BLaER1 (cell line): ENCODE results near the gene DDX1.
"Not testable (repeated sequence)": the region's sequence is repeated elsewhere in the genome, so short reads cannot be mapped to it uniquely, and the experiment has no call there.

Source experiments
- H3K27ac ChIP-seq: shearing (Covaris generic); formaldehyde crosslinking; 2 replicates; pipeline ENCODE4 v1.8.1; 2022
- H3K27me3 ChIP-seq: shearing (Covaris generic); formaldehyde crosslinking; 2 replicates; pipeline ENCODE4 v1.8.1; 2022
- H3K36me3 ChIP-seq: shearing (Covaris generic); formaldehyde crosslinking; 2 replicates; pipeline ENCODE4 v1.8.1; 2022
- H3K4me1 ChIP-seq: shearing (Covaris generic); formaldehyde crosslinking; 2 replicates; pipeline ENCODE4 v1.8.1; 2022
- H3K4me2 ChIP-seq: shearing (Covaris generic); formaldehyde crosslinking; 2 replicates; pipeline ENCODE4 v1.8.1; 2022
- H3K4me3 ChIP-seq: shearing (Covaris generic); formaldehyde crosslinking; 2 replicates; pipeline ENCODE4 v1.8.1; 2022
- H3K9ac ChIP-seq: shearing (Covaris generic); formaldehyde crosslinking; 2 replicates; pipeline ENCODE4 v1.8.1; 2022
- H3K9me3 ChIP-seq: shearing (Covaris generic); formaldehyde crosslinking; 2 replicates; pipeline ENCODE4 v1.8.1; 2022
- H4K20me1 ChIP-seq: shearing (Covaris generic); formaldehyde crosslinking; 2 replicates; pipeline ENCODE4 v1.8.1; 2022
- Cebpa-rat ChIP-seq: shearing (Covaris generic); IDR thresholded peaks from 2 replicates; pipeline ENCODE4 v1.8.1; 2022

DDX1 gene

DNA sequence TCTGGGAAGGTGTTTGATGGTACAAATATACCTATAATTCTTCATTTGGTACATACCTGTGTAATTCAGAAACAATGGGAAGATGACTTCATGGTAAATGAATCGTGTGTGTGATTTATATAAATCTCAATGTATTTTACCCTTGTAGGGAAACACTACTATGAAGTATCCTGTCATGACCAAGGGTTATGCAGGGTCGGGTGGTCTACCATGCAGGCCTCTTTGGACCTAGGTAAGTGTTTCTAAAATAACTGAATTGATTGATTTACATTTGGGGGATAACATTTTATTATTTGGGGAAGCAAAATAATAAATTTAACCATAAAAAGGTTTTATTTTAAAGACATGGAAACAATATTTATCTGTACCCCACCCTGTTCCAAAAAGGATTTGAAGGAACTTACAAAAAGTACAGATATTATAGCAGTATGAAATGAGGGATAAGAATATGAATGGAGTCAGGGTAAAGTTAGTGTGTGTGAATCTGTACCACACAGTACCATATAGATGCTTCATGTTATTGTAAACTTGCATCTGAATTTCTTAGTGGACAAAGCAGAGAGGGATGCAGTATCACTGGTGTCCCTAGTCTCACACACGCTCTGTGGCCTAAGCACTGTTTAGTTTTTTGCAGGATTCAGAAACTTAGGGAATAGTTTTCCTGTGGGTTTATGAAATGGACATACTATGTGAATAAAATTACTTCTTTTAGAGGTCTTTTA lies 11.5 kb downstream of the DDX1 start:
- no peak overlapping the region for H3K4me2 ChIP-seq
- H3K4me1 ChIP-seq, result no peaks in the 10 kb centered on the region
- no peak overlapping the region for H3K27ac ChIP-seq
- TF ChIP-seq Cebpa-rat, result no peak
- H3K27me3 ChIP-seq, result no peaks in the 10 kb centered on the region
- peaks cover 100% of the 10 kb centered on the region for H3K36me3 ChIP-seq
- no peak overlapping the region for H3K9ac ChIP-seq
- no peaks in the 10 kb centered on the region for H3K9me3 ChIP-seq
- peaks cover 6% of the 10 kb centered on the region; the same call in 1 of the 2 replicates for H4K20me1 ChIP-seq
- no peak overlapping the region for H3K4me3 ChIP-seq

DNA sequence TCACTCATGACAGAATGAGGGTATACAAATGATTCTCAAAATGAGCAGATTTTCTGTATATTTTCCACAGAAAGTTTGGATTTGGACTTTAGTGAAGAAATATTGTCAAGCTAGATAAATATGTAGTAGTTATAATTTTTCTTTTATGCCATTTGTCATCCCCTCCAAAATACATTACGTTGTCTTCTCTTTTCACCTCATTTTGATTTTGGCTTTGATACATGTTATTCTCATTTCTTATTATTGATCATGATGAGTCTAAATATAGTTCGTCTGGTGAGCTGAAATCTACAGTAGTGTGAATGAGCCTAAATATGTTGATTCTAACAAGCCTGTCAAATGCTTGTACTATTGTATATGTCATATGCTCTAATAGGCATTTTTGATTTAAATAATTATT lies 12.3 kb downstream of the DDX1 start:
- Histone ChIP-seq H3K36me3 (peaks cover 100% of the 10 kb centered on the region), H3K4me3 (no peak overlapping the region), H3K27ac (no peak overlapping the region), H3K4me1 (no peaks in the 10 kb centered on the region), H3K9ac (no peak overlapping the region), H3K9me3 (no peaks in the 10 kb centered on the region), H3K27me3 (no peaks in the 10 kb centered on the region), H3K4me2 (no peak overlapping the region), H4K20me1 (peaks cover 6% of the 10 kb centered on the region; the same call in 1 of the 2 replicates)
- no peak for TF ChIP-seq Cebpa-rat

DNA sequence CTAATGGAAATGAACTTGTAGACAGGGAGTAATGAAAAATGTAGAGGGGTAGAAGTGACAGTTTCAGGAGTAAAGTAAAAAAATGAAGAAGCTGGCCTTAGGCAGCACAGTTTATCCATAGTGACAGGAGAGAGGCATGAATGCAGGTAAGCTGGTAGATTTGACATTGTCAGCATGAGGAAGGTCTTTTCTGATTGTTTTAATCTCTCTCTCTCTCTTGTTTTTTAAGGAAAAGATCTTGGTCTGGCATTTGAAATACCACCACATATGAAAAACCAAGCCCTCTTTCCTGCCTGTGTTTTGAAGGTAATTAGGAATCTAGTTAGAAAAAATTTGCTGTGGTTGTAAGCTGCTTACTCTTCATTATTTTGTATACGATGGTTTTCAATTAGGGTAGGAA lies 14.1 kb downstream of the DDX1 start:
- Histone ChIP-seq H3K27me3 (no peaks in the 10 kb centered on the region), H4K20me1 (peaks cover 6% of the 10 kb centered on the region; the same call in 1 of the 2 replicates), H3K4me3 (no peak overlapping the region), H3K9ac (no peak overlapping the region), H3K27ac (no peak overlapping the region), H3K4me2 (no peak overlapping the region), H3K36me3 (peaks cover 100% of the 10 kb centered on the region), H3K9me3 (peaks cover 10% of the 10 kb centered on the region; the same call in 1 of the 2 replicates), H3K4me1 (no peaks in the 10 kb centered on the region)
- TF ChIP-seq Cebpa-rat, result no peak

DNA sequence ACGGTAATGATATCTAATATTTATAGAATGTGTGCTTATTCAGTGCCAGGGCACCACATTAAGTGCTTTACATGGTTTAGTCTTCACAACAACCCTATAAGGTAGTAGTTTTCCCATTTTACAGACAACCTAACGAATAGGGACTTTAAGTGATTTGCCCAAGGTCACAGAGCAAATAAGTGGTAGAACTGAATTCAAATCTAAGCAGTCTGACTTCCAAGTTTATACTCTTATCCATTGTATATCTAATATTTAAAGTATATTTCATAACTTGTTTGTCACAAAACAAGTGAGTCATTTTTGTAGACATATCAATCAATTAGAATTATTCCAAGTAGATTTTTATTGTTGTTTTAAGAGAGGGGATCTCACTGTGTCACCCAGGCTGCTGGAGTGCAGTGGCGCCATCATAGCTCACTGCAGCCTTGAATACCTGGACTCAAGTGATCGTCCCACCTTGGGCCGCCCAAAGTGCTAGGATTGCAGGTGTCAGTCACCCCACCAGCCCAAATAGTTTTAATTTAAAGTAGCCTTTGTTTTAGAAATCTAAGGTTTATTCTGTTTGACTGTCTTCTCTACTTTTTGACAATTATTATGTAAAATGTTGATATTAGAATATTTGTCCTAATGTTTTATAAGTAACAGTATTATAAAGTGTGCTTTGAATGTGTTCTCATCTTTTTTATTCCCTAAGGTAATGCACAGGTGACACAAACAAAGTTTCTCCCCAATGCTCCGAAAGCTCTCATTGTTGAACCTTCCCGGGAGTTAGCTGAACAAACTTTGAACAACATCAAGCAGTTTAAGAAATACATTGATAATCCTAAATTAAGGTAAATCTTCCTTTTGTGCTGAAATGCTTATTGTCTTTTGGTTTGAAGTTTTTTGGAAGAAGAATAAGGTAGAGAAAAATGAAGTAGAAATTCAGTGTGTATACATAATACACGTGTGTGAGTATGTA lies 15.1 kb downstream of the DDX1 start:
- peaks cover 90% of the 10 kb centered on the region for H3K36me3 ChIP-seq
- TF ChIP-seq Cebpa-rat, result no peak
- H3K4me2 ChIP-seq, result no peak overlapping the region
- no peak overlapping the region for H3K27ac ChIP-seq
- no peaks in the 10 kb centered on the region for H3K4me1 ChIP-seq
- H3K27me3 ChIP-seq, result no peaks in the 10 kb centered on the region
- H3K9ac ChIP-seq, result no peak overlapping the region
- peaks cover 10% of the 10 kb centered on the region; the same call in 1 of the 2 replicates for H3K9me3 ChIP-seq
- H4K20me1 ChIP-seq, result peaks cover 6% of the 10 kb centered on the region; the same call in 1 of the 2 replicates
- no peak overlapping the region for H3K4me3 ChIP-seq

DNA sequence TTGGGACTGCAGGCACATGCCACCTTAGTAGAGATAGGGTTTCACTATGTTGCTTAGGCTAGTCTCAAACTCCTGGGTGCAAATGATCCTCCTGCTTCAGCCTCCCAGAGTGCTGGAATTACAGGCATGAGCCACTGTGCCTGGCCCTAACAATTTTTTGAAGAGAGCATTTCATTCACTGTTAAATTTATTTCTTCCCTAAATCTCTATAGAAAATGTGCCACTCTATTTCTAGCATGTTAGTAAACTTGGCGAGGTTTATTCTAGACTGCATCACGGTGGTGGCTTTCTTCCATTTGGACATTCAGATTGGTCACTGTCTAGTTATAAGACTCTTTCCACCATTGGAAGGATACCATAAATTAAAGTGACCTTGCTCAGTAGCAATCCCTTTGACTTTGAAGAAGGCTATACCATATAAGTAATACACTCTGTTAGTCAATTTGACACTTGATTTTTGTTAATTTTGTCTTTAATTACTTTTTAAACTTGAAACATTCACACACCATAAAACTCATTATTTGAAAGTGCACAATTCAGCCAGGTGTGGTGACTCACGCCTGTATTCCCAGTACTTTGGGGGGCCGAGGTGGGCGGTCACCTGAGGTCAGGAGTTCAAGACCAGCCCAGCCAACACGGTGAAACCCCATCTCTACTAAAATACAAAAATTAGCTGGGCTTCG lies 16.2 kb downstream of the DDX1 start:
- H3K4me1 ChIP-seq, result no peaks in the 10 kb centered on the region
- no peak overlapping the region for H3K4me2 ChIP-seq
- H3K36me3 ChIP-seq, result peaks cover 79% of the 10 kb centered on the region
- H3K27ac ChIP-seq, result no peak overlapping the region
- H3K9ac ChIP-seq, result no peak overlapping the region
- no peaks in the 10 kb centered on the region for H3K27me3 ChIP-seq
- no peak overlapping the region for H3K4me3 ChIP-seq
- H4K20me1 ChIP-seq, result peaks cover 6% of the 10 kb centered on the region; the same call in 1 of the 2 replicates
- H3K9me3 ChIP-seq, result peaks cover 10% of the 10 kb centered on the region; the same call in 1 of the 2 replicates
- no peak for TF ChIP-seq Cebpa-rat

DNA sequence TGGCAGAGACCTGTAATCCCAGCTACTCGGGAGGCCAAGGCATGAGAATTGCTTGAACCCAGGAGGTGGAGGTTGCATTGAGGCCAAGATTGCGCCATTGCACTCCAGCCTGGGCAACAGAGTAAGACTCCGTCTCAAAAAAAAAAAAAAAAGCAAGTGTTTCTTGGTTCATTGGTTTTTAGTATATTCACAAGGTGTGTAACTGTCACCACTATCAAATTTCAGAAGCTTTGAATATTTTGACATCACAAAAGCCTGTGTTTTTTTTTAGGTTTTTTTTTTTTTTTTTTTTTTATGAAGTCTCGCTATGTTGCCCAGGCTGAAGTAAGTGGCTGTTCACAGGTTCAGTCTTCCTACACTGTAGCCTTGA lies 16.7 kb downstream of the DDX1 start:
- Histone ChIP-seq H3K4me3 (no peak overlapping the region), H3K36me3 (peaks cover 79% of the 10 kb centered on the region), H3K4me1 (no peaks in the 10 kb centered on the region), H3K27ac (no peak overlapping the region), H3K9ac (no peak overlapping the region), H4K20me1 (peaks cover 6% of the 10 kb centered on the region; the same call in 1 of the 2 replicates), H3K4me2 (no peak overlapping the region), H3K9me3 (peaks cover 10% of the 10 kb centered on the region; the same call in 1 of the 2 replicates), H3K27me3 (no peaks in the 10 kb centered on the region)
- TF ChIP-seq Cebpa-rat, result no peak

DNA sequence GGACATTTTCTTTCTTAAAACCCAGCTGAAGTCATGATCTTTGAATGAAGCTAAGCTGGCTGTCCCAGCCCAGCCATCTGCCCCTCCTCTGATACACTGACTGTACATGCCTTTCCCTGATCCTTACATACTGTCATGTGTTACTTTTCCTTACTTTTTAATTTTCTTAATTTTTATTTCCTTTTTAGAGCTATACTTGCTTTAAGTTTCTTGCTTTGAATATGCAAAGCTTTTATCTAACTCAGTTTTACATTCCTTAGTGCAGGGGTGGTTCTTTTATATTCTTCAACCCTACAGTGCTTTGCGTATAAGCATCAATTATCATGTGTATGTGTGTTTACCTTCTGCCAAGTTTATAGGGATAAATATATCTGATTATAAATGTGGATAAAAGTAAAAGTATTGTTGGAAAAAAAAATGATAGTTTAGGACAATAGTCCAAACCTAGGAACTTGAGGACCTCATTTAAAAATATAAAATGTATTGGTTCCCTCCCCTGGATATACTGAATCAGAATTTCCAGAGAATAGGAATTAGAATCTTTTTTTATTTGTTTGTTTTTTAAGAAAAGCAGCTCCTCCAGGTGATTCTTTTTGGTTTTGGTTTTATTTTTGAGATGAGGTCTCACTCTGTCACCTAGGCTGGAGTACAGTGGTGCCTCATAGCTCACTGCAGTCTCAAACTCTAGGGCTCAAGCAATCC lies 17.8 kb downstream of the DDX1 start:
- H3K9ac ChIP-seq, result no peak overlapping the region
- no peak for TF ChIP-seq Cebpa-rat
- no peak overlapping the region for H3K4me3 ChIP-seq
- H4K20me1 ChIP-seq, result peaks cover 6% of the 10 kb centered on the region; the same call in 1 of the 2 replicates
- no peaks in the 10 kb centered on the region for H3K4me1 ChIP-seq
- no peak overlapping the region for H3K4me2 ChIP-seq
- peaks cover 10% of the 10 kb centered on the region; the same call in 1 of the 2 replicates for H3K9me3 ChIP-seq
- H3K27ac ChIP-seq, result no peak overlapping the region
- peaks cover 79% of the 10 kb centered on the region for H3K36me3 ChIP-seq
- H3K27me3 ChIP-seq, result no peaks in the 10 kb centered on the region

DNA sequence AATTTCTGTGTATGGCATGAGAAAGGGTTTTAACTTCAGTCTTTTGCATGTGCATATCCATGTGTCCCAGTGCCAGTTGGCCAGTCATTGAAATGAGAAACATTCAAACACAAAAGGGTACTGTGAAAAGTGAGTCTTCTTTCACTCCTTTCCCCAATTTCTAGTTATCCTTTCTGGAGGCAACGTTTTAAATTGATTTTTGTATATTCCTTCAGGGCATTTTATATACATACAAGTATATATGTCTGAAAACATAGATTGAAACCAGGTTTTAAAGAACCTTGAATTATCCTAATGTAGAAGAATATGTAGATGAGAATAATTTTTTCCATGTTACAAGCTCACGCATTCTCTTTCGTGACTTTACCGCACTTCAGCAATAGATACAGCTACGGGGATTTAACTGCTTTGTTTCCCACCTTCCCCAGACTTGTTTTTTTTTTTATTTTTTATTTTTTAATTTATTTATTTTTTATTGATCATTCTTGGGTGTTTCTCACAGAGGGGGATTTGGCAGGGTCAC lies 18.8 kb downstream of the DDX1 start:
- Histone ChIP-seq H3K9me3 (peaks cover 10% of the 10 kb centered on the region; the same call in 1 of the 2 replicates), H3K4me2 (no peak overlapping the region), H3K36me3 (peaks cover 75% of the 10 kb centered on the region)

DNA sequence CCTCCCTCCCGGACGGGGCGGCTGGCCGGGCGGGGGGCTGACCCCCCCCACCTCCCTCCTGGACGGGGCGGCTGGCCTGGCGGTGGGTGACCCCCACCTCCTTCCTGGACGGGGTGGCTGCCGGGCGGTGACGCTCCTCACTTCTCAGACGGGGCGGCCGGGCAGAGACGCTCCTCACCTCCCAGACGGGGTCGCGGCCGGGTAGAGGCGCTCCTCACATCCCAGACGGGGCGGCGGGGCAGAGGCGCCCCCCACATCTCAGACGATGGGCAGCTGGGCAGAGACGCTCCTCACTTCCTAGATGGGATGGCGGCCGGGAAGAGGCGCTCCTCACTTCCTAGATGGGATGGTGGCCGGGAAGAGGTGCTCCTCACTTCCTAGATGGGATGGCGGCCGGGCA lies 20.4 kb downstream of the DDX1 start:
- not testable (repeated sequence) for H3K4me2 ChIP-seq, H3K9ac ChIP-seq, H3K4me1 ChIP-seq, H4K20me1 ChIP-seq, H3K27me3 ChIP-seq, H3K4me3 ChIP-seq, H3K27ac ChIP-seq
- peaks cover 72% of the 10 kb centered on the region for H3K36me3 ChIP-seq
- H3K9me3 ChIP-seq, result peaks cover 10% of the 10 kb centered on the region; the same call in 1 of the 2 replicates

More for the DNA sequence above, 18.8 kb downstream of the DDX1 start:
- Histone ChIP-seq H3K4me3 (no peak overlapping the region), H4K20me1 (no peaks in the 10 kb centered on the region), H3K9ac (no peak overlapping the region), H3K27ac (no peak overlapping the region), H3K4me1 (no peaks in the 10 kb centered on the region), H3K27me3 (no peaks in the 10 kb centered on the region)
- no peak for TF ChIP-seq Cebpa-rat
